ENCODE measurements around the gene VAPB. TPM values are rescaled to one million over a fixed set of nuclear protein-coding genes. Genes with fewer than 3 reads are reported as not detected.

The VAPB gene
- total RNA-seq, 6 experiments from 2014 or later, result 48.9 to 57.4 (median 54.5) TPM

GRCh38 chr20:58497076-58497641 lies 108.1 kb downstream of the VAPB start:
- Mint-ChIP-seq H3K27ac (no peak overlapping the region), H3K36me3 (ENCODE audit: low read depth) (peaks cover 14% of the 10 kb centered on the region), H3K4me3 (no peak overlapping the region), H3K9me3 (no peaks in the 10 kb centered on the region), H3K27me3 (ENCODE audit: insufficient read depth) (no peaks in the 10 kb centered on the region), H3K4me1 (ENCODE audit: low read depth) (peaks cover 10% of the 10 kb centered on the region)
- no peak for TF ChIP-seq CTCF (IDR thresholded peaks at IDR 0.05)
- no peak for DNase-seq

- no peak for TF ChIP-seq CTCF (IDR thresholded peaks at IDR 0.05)
- peaks cover 20% of the 10 kb centered on the region for H3K36me3 Mint-ChIP-seq (ENCODE audit: low read depth)
Observed at GRCh38 chr20:58497724-58498469, 108.9 kb downstream of the VAPB start.

GRCh38 chr20:58498470-58499068 lies 109.5 kb downstream of the VAPB start:
- Mint-ChIP-seq H3K4me3 (no peak overlapping the region), H3K9me3 (peaks cover 2% of the 10 kb centered on the region; the same call in 1 of the 2 replicates), H3K4me1 (ENCODE audit: low read depth) (peaks cover under 1% of the 10 kb centered on the region; the same call in 1 of the 2 replicates), H3K27ac (no peak overlapping the region), H3K36me3 (ENCODE audit: low read depth) (peaks cover 26% of the 10 kb centered on the region), H3K27me3 (ENCODE audit: insufficient read depth) (no peaks in the 10 kb centered on the region)
- no peak for TF ChIP-seq CTCF (IDR thresholded peaks at IDR 0.05)
- no peak for DNase-seq

More at GRCh38 chr20:58497724-58498469, 108.9 kb downstream of the VAPB start:
- Mint-ChIP-seq H3K27ac (no peak overlapping the region), H3K4me1 (ENCODE audit: low read depth) (peaks cover 7% of the 10 kb centered on the region), H3K9me3 (no peaks in the 10 kb centered on the region), H3K4me3 (no peak overlapping the region), H3K27me3 (ENCODE audit: insufficient read depth) (no peaks in the 10 kb centered on the region)
- no peak for DNase-seq

GRCh38 chr20:58500256-58500655 lies 111.2 kb downstream of the VAPB start:
- Mint-ChIP-seq H3K9me3 (peaks cover 10% of the 10 kb centered on the region), H3K4me1 (ENCODE audit: low read depth) (no peaks in the 10 kb centered on the region), H3K27ac (no peak overlapping the region), H3K4me3 (no peak overlapping the region), H3K27me3 (ENCODE audit: insufficient read depth) (no peaks in the 10 kb centered on the region), H3K36me3 (ENCODE audit: low read depth) (peaks cover 34% of the 10 kb centered on the region)
- TF ChIP-seq CTCF (IDR thresholded peaks at IDR 0.05), result no peak
- no peak for DNase-seq

Other genes starting within 250 kb of the VAPB start
- gene ANKRD60, start 160.6 kb upstream of the VAPB start, total RNA-seq (2021; fragmentation: NEBNext Ultra II Directional; extraction: Animal tissue kit (Norgen Biotek cat#: 25700)), result not detected
- gene RAB22A, start 79.5 kb upstream of the VAPB start, total RNA-seq (2021; fragmentation: NEBNext Ultra II Directional; extraction: Animal tissue kit (Norgen Biotek cat#: 25700)), result 10 to 100 TPM; 20.4 to 26.0 (median 22.7) TPM
- 10 to 100 TPM; 14.5 to 43.3 (median 34.9) TPM for gene APCDD1L, start 126.2 kb downstream of the VAPB start, total RNA-seq (2021; fragmentation: NEBNext Ultra II Directional; extraction: Animal tissue kit (Norgen Biotek cat#: 25700))